Limb (tissue), 2 donors: ENCODE results near the gene RNF151.

Experiments used
- DNase-seq, 2 donors: peaks; one replicate each; pipeline ENCODE4 v3.0.0-alpha.2; 2016; ENCODE audit errors: extremely low spot score in 2 of 2

The RNF151 gene

GRCh38 chr16:1976951-1977874 is 10.6 kb downstream of the RNF151 start:
- DNase-seq = no peak

- DNase-seq = no peak
Observed at GRCh38 chr16:1977875-1978268, 11.2 kb downstream of the RNF151 start.

GRCh38 chr16:1978476-1979120 is 11.9 kb downstream of the RNF151 start:
- DNase-seq = no peak

DNA sequence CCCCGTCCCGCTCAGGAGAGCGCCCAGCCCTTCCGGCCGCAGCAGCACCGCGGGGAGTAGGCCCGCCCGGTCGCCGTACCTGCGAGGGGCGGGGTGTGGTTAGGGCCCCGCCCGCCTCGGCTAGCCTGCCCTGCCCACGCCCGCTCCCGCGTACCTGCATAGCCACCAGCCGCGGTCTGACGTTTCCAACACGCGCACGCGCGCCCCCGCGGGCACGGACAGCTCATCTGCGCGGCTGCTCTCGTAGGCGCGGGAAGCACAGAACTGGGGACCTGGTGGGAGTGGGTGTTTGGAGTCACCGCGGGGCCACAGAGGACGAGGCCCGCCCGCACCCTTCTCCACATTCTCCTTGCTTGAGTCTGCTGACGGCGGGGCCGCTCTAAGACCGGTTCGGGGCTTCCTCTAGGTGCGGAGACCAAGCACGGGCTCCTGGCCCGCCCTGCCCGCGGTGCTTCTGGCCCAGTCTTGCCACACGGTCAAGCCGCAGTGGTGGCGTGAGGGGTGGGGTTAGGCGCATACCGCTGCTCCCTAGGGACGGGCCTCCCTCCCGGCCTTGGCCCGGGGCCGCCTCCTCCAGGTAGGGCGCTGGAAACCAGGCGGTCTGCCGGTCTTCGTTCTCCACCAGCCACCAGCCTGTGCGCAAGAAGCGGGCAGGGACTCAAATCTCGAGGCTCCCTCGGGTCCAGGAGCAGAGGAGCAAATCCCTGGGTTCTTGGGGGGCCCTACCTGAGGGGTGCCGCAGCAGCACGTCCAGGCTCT is 12.8 kb downstream of the RNF151 start:
- no peak for DNase-seq

GRCh38 chr16:1980030-1980769 is 13.5 kb downstream of the RNF151 start:
- DNase-seq = peak in 1 of 2 donors; percentile 66

DNA sequence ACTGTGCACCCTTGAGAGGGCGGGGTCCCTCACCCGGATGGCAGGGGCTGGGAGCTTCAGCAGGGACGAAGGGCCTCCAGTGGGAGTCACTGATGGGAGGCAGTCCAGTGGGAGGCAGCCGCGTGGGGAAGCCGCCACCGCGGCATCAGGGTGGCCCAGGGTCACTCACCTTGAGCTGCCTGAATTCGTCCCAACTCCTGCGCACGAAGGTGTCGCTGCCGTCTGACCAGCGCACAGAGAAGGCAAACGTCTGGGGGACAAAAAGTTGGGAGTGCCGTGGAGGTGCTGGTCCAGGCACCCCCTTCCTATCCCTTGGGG is 14.1 kb downstream of the RNF151 start:
- DNase-seq = no peak

- DNase-seq = no peak
Observed at GRCh38 chr16:1981398-1981836, 14.8 kb downstream of the RNF151 start, which contains the start of gene NOXO1. Gene NOXO1, minus strand, starts transcription at chr16:1981469. Its CDS starts 290 bp downstream, at chr16:1981179.

DNA sequence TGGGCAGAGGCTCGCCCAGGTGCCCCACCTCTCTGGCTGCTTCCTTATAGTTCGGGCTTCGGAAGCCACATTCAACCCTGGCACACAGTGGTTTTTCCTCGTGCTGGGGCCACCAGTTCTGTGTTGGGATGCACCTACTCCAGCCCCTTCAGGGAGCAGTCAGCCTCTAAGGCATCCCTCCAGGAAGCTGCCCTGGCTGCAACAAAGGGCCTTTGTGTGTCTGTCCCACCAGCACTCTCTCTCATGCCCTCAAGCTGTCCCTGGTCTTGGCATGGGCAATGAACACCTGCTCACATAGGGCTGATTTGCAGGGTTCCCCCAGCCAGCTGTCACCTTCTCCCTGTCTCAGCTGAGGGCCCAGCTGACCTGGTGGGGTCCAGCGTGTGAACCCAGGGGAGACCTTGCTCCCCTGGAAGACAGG is 15.4 kb downstream of the RNF151 start:
- no peak for DNase-seq

DNA sequence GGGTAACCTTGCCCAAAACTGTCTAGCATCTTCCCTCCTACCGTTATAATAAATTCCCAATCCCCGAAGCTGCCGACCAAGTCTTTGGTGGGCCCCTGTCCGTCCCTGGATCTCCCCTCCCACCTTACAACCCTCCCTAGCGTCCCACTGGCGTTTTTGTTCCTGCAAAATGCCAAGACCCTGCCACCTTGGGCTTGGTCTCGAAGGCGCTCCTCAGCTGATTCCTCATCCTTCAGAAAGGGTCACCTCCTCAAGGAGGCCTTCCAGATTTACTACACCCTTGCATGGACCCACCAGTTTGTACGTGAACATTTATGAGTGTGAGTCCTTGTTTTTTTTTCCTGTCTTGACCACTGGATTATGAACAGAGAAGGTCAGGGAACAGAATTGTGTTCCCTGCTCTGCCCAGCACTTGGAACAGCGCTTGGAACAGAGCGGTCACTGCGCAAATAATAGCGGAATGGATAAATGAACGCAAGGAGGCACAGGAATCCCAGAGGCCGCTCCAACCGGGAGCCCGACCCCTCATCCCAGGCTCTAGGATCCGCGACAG is 16.4 kb downstream of the RNF151 start:
- DNase-seq = no peak

- DNase-seq = peak; percentile 93
Observed at GRCh38 chr16:1983544-1984346, 17.1 kb downstream of the RNF151 start, which contains the start of gene GFER. Gene GFER, plus strand, starts transcription at chr16:1984193. Its CDS starts 26 bp downstream, at chr16:1984219.

- DNase-seq = no peak
Observed at GRCh38 chr16:1984347-1985225, 17.9 kb downstream of the RNF151 start.

DNA sequence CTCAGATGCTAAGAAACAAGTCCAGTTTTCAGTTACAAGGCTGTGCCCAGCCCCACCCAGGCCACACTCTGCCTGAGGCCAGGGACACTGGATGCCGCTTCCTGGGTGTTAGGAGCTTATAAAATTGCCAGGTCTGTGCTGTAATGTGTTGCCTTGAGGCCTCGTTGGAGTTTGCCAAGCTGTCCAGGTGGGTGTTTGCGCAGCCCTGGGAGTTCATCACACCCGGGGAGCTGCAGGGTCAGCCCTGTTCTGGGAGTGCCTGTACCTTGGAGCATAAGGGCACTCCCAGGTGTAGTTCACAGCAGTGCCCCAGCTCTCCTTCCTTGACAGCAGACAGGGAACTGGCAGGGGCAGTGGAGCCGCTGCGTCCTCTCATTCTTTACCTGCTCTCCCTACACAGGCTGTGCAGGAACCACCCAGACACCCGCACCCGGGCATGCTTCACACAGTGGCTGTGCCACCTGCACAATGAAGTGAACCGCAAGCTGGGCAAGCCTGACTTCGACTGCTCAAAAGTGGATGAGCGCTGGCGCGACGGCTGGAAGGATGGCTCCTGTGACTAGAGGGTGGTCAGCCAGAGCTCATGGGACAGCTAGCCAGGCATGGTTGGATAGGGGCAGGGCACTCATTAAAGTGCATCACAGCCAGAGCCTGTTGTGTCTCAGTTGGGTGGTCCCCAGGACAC is 19.0 kb downstream of the RNF151 start:
- DNase-seq = no peak

DNA sequence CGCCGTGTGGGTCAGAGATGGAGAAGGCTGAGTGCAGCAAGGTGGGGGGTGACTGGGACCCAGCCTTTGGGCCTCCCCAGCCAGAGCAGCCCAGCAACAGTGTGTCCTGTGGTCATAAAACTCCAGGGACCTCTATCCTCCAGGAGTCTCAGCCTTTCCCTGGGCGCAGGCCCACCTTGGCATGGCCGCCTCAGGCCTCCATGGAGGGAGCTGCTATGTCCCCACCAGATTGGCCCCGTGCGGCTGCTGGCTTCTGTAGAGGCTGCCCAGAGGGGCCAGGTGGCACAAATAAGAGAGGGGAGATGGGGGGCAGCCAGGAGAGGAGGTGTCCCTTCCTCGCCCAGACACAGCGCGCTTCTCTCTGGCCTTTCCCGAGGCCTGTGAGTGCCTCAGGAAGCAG is 20.5 kb downstream of the RNF151 start:
- no peak for DNase-seq

DNA sequence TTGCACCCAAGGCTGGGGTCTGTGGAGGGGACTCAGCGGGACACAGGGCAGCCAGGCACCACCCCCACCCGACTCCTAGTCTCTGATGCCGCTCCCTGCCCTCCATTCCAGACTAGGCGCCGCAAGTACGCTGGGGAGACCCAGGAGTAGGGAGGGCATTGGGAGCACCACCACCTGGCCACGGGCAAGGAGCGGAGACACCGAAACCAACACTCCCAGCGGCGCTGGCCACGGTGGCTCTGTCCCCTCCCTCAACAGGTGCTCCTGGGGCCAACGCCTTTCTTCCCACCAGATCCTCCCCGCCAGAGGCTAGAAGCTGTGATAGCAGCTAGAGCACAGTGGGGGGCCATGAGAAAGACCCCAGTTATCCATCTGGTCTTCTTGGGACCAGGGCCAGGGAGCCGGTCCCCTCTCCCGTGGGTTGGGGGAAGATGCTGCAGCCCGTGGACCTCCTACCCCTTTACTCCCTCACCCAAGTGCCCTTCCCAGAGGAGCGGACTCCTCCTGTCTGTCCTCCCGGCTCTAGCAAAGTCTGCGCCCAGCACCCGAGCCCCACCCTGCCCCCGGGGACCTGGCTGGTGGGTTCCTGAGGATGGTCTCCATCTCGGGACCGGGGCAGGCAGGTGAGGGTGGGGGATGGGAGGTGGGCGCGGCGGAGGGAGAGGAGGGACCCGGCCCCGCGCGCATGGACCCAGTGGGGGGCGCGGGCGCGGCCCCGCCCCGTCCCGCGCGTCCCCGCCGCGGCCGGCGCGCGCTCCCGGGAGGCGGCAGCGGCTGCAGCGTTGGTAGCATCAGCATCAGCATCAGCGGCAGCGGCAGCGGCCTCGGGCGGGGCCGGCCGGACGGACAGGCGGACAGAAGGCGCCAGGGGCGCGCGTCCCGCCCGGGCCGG is 22.8 kb downstream of the RNF151 start, which contains the start of gene SYNGR3:
Gene SYNGR3, plus strand, starts transcription at position 762 of the 892 bp plus-strand sequence. CDS start 133 bp downstream, outside the sequence.
- DNase-seq = no peak

GRCh38 chr16:1990101-1990350 is 23.4 kb downstream of the RNF151 start:
- no peak for DNase-seq

- DNase-seq = no peak
Observed at GRCh38 chr16:1990351-1991134, 23.9 kb downstream of the RNF151 start.

- no peak for DNase-seq
Observed at GRCh38 chr16:1991135-1991551, 24.5 kb downstream of the RNF151 start.
